Medulla oblongata (tissue), 1 donor: ENCODE measurements around the gene ZIC2.

Experiments used
- DNase-seq: peaks from one replicate; pipeline ENCODE4 v3.0.0-alpha.2; 2015; ENCODE audit errors: extremely low spot score

Gene ZIC2

DNA sequence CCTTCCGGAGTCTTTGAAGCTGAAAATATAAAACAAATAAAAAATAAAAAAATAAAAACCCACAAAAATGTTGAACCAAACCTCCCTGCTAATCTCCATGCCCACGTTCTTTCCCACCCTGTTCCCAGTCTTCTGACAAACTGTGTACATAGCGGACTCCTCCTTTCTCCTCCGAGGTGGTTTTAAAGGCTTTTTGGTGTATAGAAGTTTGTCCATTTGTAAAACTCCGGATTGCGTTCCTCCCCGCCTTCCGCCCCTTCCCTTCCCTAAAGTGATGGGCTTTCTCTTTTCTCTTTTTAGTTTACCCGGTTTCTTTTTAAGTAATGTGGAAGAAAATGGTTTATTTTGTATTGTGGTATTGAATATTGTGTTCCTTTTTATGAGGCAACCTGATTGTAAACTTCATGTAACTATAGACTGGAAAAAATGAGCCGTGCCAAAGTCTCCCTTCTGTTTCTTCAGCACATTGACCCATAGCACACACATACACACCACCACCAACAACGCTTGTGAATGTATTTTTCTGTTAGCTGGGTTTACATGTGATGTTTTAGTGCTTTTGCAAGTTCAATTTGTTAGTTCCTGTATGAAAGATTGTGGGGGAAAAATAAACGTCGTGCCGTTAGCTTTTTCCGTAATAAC, 4.4 kb downstream of the ZIC2 start:
- no peak for DNase-seq

DNA sequence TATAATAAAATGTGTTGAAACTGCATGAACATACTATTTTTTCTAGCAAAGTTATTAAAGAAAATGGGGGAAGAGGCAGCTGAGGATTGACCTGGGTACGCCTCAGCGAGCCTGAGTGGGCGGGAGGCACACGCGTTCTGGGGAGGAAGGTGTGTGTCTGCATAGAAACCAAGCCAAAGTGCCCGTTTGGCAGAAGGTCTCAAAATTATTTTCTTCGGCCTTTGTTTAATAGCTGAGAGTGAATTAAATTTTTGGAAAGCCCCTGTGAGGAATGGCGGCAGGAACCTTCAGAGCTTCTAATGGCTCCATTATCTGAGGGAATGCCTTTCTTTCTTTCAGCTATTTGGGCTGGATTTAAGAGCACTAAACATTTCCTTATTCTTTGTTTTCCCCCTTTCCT, 5.2 kb downstream of the ZIC2 start:
- DNase-seq = no peak

DNA sequence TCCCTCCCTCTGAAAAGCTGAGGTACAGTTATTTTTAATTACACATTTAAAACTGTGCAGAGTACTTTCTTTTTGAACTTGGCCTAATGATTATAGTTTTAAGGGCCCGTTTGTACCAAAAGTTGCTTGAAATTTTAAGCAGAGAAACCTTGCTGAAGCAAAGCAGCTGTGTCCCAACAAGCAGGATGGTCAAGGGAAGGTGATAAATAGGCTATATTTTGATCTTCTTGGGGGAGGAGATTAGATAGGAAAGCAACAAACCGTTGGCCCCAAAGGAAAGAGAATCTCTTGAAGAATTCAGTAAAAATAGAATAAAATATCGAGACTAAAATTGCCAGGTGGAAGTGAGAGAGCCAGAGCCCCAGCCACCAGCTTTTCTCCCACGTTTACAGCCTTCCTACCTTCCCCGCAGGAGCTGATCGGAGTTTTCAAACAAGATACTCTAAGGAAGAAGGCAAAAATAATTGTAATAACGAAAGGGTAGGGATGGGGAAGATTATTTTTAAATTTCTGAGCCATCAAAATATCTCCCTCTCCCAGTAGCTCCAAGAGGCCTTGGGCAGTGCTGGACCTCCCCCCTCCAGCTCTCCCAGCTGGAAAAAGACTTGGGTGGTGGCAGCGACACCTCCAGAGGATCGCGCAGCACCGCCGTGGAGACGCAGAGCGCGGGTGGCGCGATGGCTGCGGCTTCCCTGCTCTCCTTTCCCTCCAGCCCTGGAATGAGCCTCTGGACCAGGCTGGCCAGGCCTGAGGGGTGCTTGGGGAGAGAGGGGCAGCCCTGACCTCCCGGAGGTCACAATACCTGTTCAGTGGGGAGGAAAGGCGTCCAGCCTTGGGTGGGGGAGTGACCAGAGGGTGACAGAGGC, 5.8 kb downstream of the ZIC2 start:
- no peak for DNase-seq

DNA sequence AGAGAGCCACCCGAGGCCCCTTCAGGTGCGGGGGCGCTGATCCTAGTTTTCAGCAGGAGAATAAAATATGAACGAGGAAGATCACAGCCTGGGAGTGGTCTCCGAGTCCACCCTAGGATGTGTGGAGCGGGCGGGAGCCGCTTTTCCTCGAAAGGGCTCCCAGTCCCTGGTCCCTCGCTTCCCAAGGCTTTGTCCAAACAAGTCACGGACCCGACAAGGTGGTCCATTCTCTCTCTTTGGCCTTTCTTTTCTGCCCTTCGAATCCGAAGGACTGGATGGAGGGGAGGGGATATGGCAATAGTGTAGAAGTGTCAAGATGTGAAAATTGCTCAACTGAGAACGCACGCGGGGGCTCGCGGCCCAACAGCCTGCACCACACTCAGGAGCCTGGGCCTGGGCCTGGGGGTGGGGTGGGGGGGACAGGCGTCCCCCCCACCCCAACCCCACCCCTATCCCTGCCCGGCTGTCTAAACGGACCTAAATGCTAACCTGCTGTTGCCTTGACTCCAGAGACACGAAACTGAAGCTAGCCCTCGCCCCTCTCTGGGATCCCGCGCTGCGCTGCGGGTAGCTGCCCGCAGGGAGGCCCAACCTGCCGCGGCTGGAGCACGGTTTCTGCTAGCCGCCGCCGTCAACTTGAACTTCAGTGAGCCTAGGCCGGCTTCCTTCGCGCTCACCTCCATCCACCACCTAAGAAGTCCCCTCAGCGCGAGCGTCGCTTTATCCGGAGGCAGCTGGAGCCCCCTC, 7.1 kb downstream of the ZIC2 start:
- DNase-seq = no peak

DNA sequence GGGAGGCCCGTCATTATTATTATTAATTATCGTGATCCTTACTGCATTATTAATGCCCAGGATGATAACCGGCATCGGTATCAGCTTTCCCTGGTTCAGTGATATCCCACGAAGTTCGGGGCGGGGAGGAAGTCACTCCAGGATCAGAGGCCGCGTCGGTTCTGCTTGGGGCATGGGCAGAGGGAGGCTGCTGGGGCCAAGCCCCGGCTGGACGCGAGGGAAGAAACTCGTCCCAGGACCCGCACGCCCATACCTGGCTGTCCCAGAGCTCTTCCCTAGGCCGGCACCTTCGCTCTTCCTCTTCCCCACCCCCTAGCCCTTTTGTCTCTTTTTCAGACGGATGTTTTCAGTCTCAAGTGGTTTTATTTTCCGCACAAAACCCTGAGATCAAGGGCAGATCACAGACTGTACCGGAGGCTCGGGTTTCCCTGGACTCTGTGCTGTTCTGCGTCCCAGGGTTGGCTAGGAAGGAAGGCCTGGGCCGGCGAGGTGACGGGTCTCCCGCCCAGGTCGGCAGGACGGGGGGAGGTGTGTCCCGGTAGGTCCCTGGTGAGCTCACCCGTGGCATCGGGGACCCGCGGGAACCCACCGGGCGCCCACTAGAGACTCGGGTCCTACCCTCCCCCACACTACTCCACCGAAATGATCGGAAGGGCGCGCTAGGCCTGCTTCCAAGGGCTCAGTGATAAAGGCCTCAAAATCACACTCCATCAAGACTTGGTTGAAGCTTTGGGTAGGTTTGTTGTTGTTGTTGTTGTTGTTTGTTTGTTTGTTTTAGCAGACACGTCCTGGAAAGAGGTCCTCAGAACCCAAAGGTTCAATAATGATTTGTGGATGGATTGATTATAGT, 7.9 kb downstream of the ZIC2 start:
- no peak for DNase-seq

GRCh38 chr13:99990126-99990977, 8.8 kb downstream of the ZIC2 start:
- no peak for DNase-seq

DNA sequence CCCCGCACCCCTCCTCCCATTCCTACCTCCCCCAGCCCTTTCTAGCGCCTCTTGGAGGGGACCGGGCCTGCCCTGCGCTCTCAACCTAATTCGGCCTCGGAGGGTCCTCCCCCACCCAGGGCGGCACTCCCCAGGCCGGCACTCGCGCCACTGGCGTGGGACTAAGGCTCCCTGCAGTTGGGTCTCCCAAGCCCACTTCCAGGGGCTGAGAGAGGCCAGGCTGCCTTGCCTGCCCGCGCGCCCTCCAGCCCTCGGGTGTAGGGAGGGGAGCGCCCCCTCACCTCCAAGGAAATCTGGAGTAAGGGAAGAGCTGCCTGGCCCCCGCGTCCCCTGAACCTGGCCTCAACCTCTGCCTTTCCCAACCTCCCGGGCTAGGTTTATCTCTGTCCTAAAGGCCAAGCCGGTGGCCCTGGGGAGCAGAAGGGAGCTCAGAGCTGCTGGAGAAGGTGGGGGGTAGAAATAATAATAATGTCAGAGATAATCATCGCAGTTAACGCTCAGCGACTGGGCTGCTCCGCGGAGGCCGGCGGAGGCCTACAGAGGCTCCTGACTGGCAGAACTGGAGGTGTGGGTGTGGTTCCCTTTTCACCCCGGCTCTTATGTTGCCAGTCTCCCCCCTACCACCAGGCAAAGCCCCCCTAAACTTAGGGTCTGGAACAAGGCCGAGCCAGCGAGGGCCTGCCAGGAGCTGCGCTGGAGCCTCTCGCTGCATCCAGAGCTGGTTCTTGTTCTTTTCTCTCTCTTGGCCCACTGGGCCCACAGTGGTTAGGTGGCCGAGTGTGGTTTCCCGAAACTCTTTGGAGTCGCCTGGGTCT, 9.6 kb downstream of the ZIC2 start:
- no peak for DNase-seq

DNA sequence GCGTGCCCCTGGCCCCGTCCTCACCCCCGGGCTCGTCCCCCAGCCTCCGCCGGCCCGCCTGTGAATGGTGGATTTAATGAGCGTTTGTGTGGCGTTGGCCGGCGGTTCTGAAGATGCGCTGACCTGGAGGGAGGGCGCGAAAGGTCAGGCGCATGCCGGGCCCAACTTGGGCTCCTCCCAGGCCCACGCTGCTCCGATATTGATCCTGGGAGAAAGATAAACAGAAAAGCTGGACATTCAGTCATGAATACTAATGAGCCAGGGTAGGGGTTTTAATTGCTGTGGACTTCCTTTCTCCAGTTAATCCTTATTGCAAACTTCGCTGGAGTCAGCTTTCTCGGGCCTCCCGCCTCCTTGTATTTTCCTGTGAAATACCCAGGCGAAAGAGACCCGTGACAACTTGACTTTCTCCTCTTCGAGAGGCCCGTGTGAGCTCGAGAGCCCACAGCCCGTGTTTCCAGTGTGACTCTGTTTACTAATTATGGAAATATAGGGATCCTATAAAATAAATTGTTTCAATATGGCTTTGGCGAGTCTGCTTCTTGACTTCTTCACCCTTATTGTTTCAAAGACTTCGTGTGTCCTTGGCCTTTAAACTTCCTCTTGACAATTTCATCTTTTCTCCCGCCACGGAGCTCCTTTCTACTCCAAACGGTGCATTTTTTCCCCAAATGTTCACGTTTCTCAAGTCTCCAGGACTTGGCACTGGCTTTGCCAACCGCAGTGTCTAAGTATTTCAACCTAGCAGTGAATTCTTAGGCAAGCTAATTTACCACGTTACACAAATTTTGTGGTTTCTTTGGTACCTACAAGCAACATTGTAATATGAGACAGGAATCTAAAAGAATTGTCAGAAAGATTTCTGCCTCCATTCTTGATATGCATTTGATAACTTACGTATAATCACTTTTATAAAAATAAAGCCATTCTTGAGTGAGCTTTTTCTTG, 10.5 kb downstream of the ZIC2 start:
- DNase-seq = no peak

DNA sequence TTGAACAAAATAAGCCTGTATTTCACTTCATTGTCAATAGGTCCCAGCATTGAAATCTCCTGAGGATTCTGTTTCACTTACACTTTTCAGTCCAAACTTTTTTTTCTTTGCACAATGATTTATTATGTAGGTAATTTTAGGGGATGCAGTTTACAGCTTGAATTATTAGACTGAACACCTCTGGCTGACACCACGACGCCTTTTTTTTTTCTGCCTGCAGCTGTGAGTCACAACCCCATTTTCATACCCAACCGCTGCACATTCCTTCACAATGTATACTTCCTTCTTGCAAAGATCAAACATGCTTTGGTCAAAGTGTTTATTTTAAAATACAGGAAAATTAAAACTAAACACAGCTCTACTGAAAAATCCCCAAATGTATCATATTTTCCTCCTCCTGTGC, 11.4 kb downstream of the ZIC2 start:
- DNase-seq = no peak

DNA sequence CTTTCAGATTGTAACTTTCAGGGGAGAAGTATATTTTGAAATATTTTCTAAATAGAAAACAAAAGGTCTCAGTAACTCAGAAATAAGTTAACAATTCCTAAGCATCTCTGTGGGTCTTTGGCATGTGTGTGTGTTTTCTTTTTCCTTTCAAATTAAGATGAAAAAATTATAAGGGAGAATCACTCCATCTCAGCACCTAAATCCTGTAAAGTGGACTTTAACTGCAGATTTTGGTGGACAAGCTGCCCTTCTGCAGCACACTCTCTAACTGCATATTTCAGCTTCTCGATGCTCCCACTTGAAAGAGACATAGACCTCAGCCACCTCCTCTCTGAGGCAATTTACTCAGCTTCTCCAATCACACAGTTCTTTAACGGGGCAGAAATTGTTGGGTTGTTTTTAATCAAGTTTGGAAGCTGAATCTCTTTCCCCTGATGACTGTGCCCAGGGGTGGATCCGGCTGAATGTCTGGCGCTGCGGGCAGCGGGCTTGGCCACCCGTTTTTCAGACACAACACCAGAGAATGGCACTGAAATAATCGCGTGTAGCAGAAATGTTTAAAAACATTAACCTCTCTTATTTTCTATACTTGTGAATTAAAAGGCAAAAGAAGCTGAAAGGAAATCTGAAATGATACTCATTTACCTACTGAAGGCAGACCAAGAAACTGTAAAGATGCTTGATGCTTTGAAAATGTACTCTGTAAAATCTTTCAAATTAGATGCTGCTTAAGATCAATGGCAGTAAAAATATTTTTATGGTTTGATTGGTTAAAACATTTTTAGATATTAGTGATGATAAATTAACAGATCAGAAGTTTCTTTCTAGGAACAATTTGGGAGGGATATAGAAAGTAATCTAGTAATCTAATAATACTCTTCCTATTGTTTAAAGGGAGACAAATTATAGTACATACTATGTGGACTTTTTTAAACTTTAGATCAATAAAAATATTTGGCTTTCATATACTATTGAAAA, 12.4 kb downstream of the ZIC2 start:
- no peak for DNase-seq

DNA sequence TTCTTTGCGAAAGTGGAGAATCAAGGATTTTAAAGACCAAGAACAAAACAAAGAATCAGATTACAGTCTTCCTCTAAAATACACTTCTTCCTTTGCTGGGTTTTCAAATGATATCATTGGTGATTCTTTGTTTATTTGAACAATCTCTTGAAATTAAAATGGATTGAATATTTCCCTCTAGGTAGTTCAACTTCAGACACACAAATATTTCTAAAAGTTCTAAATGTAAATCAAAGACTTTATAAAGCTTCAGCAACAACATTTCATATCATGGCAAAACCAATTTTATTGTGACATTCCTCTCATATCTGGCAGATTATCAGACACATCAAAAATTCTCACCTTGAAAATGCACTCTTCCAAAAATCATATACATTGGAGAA, 13.0 kb downstream of the ZIC2 start:
- no peak for DNase-seq

- no peak for DNase-seq
These were observed 13.6 kb downstream of the ZIC2 start for GRCh38 chr13:99995104-99995588.

GRCh38 chr13:99995589-99996380, 14.2 kb downstream of the ZIC2 start:
- DNase-seq = no peak

GRCh38 chr13:99996381-99996973, 14.9 kb downstream of the ZIC2 start:
- no peak for DNase-seq

DNA sequence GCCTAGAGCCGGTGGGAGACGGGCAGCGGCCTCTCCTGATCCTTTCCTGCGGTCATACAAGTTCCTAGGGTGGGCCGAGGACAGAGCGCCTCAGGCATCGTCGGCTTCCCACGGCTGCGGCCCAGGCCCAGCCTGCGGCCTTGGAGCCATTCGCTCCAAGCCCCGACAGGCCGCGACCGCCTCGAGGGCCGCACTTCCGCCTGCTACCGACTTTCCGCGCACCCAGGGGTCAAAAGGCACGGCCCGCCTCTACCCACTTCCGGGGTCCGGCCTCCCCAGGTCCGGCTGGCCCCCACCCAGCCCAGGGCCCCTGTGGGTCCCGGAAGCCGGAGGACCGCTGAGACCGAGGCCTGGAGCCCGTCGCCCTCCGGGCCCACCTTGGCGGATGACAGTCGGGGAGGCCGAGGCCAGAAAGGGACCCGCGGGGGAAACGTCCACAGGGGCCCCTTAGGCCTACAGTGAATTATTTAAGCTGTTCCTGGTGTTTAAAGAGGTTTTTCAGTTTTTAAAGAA, 16.2 kb downstream of the ZIC2 start:
- DNase-seq = no peak

- DNase-seq = no peak
These were observed 16.7 kb downstream of the ZIC2 start for GRCh38 chr13:99998261-99998660.
